ENCODE data around the gene ATP6V0E1. TPM values are rescaled to one million over a fixed set of nuclear protein-coding genes. Genes with fewer than 3 reads are reported as not detected.
A peak's percentile ranks its signal among the peaks of the same experiment; 100 is the strongest.
"Not testable (repeated sequence)": the region's sequence is repeated elsewhere in the genome, so short reads cannot be mapped to it uniquely, and the experiment has no call there.

ATP6V0E1 gene
- total RNA-seq, 1 donor from 2014 or later: 137 TPM

- no peaks in the 10 kb centered on the region for H3K27me3 Mint-ChIP-seq
- no peak for TF ChIP-seq CTCF (IDR thresholded peaks at IDR 0.05; ENCODE audit: unreplicated experiment)
- no peak for DNase-seq (ENCODE audit: low spot score, unreplicated experiment)
- H3K27ac Mint-ChIP-seq: no peak overlapping the region
- H3K4me3 Mint-ChIP-seq (ENCODE audit: low read depth): no peak overlapping the region
- peaks cover 15% of the 10 kb centered on the region for H3K36me3 Mint-ChIP-seq (ENCODE audit: insufficient read depth)
- H3K4me1 Mint-ChIP-seq (ENCODE audit: low read depth): no peaks in the 10 kb centered on the region
- no peaks in the 10 kb centered on the region for H3K9me3 Mint-ChIP-seq (ENCODE audit: low read depth)
Measured at GRCh38 chr5:173025651-173026050, 42.1 kb downstream of the ATP6V0E1 start.

GRCh38 chr5:173027905-173028304 lies 44.3 kb downstream of the ATP6V0E1 start:
- Mint-ChIP-seq H3K4me1 (ENCODE audit: low read depth) (no peaks in the 10 kb centered on the region), H3K36me3 (ENCODE audit: insufficient read depth) (peaks cover 5% of the 10 kb centered on the region), H3K27me3 (no peaks in the 10 kb centered on the region), H3K4me3 (ENCODE audit: low read depth) (no peak overlapping the region), H3K27ac (peak overlapping the region; percentile 12), H3K9me3 (ENCODE audit: low read depth) (no peaks in the 10 kb centered on the region)
- DNase-seq (ENCODE audit: low spot score, unreplicated experiment): no peak
- TF ChIP-seq CTCF (IDR thresholded peaks at IDR 0.05; ENCODE audit: unreplicated experiment): no peak

DNA sequence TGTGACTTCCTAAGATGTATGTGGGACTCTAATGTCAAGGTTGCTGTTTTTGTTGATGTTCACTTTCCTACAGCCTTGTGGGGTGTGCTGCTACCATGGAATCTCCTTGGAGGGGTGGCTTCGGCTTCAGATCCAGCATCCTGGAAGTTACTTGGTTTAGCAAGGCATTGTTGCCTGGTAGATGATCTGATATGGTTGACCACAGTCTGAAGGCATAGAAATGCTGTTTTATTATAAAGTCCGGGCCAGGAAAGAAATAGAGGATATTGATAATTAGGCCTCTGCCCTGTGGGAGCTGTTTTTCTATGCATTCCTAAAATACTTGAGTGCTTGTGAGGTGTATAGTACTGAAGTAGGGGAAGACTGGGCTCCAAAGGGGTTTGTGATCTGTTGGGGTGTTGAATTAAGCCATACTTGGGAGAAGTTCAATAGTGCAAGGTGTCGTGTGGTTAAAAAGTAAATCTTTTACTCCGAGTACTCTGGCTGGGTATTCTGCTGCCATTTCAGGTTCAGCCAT lies 45.3 kb downstream of the ATP6V0E1 start:
- H3K4me1 Mint-ChIP-seq (ENCODE audit: low read depth): no peaks in the 10 kb centered on the region
- H3K27ac Mint-ChIP-seq: no peak overlapping the region
- H3K27me3 Mint-ChIP-seq: no peaks in the 10 kb centered on the region
- H3K9me3 Mint-ChIP-seq (ENCODE audit: low read depth): no peaks in the 10 kb centered on the region
- peaks cover 3% of the 10 kb centered on the region for H3K36me3 Mint-ChIP-seq (ENCODE audit: insufficient read depth)
- DNase-seq (ENCODE audit: low spot score, unreplicated experiment): no peak
- TF ChIP-seq CTCF (IDR thresholded peaks at IDR 0.05; ENCODE audit: unreplicated experiment): no peak
- no peak overlapping the region for H3K4me3 Mint-ChIP-seq (ENCODE audit: low read depth)

DNA sequence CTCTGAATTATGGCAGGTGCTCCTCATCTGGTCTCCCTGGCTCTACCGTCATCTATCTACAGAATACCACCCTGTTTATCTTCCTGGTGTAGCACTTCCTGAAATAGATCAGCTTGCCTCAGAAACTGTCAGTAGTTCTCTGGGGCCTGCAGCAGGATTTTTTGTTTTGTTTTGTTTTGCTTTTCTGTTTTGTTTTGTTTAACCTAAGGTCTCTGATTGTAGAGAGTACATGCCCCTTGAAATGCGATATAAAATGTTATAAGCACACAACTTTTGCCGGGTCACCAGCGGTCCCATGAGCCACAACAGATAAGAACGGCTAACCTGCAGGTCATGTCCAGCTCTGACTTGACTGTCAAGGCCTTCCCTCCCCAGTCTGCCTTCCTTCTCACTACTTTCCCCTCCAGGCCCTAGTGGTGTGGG lies 45.9 kb downstream of the ATP6V0E1 start:
- H3K4me1 Mint-ChIP-seq (ENCODE audit: low read depth): no peaks in the 10 kb centered on the region
- DNase-seq (ENCODE audit: low spot score, unreplicated experiment): no peak
- H3K36me3 Mint-ChIP-seq (ENCODE audit: insufficient read depth): peaks cover under 1% of the 10 kb centered on the region
- no peaks in the 10 kb centered on the region for H3K9me3 Mint-ChIP-seq (ENCODE audit: low read depth)
- H3K27ac Mint-ChIP-seq: no peak overlapping the region
- H3K4me3 Mint-ChIP-seq (ENCODE audit: low read depth): no peak overlapping the region
- no peak for TF ChIP-seq CTCF (IDR thresholded peaks at IDR 0.05; ENCODE audit: unreplicated experiment)
- H3K27me3 Mint-ChIP-seq: no peaks in the 10 kb centered on the region

GRCh38 chr5:173032096-173032495 lies 48.5 kb downstream of the ATP6V0E1 start:
- H3K4me1 Mint-ChIP-seq (ENCODE audit: low read depth); H3K36me3 Mint-ChIP-seq (ENCODE audit: insufficient read depth); H3K4me3 Mint-ChIP-seq (ENCODE audit: low read depth); DNase-seq (ENCODE audit: low spot score, unreplicated experiment); H3K9me3 Mint-ChIP-seq (ENCODE audit: low read depth); H3K27me3 Mint-ChIP-seq; H3K27ac Mint-ChIP-seq: not testable (repeated sequence)

- Mint-ChIP-seq H3K36me3 (ENCODE audit: insufficient read depth) (peaks cover 7% of the 10 kb centered on the region), H3K4me1 (ENCODE audit: low read depth) (no peaks in the 10 kb centered on the region), H3K9me3 (ENCODE audit: low read depth) (no peaks in the 10 kb centered on the region), H3K27ac (no peak overlapping the region), H3K4me3 (ENCODE audit: low read depth) (no peak overlapping the region), H3K27me3 (no peaks in the 10 kb centered on the region)
- DNase-seq (ENCODE audit: low spot score, unreplicated experiment): no peak
- TF ChIP-seq CTCF (IDR thresholded peaks at IDR 0.05; ENCODE audit: unreplicated experiment): no peak
Measured at GRCh38 chr5:173032730-173033129, 49.2 kb downstream of the ATP6V0E1 start.

Data from progenitor cell of endocrine pancreas (in vitro differentiated cells).